BLaER1 (cell line): ENCODE data around the gene PRRT3.
A peak's percentile ranks its signal among the peaks of the same experiment; 100 is the strongest.

ENCODE experiments used
- H3K27ac ChIP-seq: shearing (Covaris generic); formaldehyde crosslinking; 2 replicates; pipeline ENCODE4 v1.8.1; 2022
- H3K27me3 ChIP-seq: shearing (Covaris generic); formaldehyde crosslinking; 2 replicates; pipeline ENCODE4 v1.8.1; 2022
- H3K36me3 ChIP-seq: shearing (Covaris generic); formaldehyde crosslinking; 2 replicates; pipeline ENCODE4 v1.8.1; 2022
- H3K4me1 ChIP-seq: shearing (Covaris generic); formaldehyde crosslinking; 2 replicates; pipeline ENCODE4 v1.8.1; 2022
- H3K4me2 ChIP-seq: shearing (Covaris generic); formaldehyde crosslinking; 2 replicates; pipeline ENCODE4 v1.8.1; 2022
- H3K4me3 ChIP-seq: shearing (Covaris generic); formaldehyde crosslinking; 2 replicates; pipeline ENCODE4 v1.8.1; 2022
- H3K9ac ChIP-seq: shearing (Covaris generic); formaldehyde crosslinking; 2 replicates; pipeline ENCODE4 v1.8.1; 2022
- H3K9me3 ChIP-seq: shearing (Covaris generic); formaldehyde crosslinking; 2 replicates; pipeline ENCODE4 v1.8.1; 2022
- H4K20me1 ChIP-seq: shearing (Covaris generic); formaldehyde crosslinking; 2 replicates; pipeline ENCODE4 v1.8.1; 2022
- Cebpa-rat ChIP-seq: shearing (Covaris generic); IDR thresholded peaks from 2 replicates; pipeline ENCODE4 v1.8.1; 2022

Gene PRRT3

DNA sequence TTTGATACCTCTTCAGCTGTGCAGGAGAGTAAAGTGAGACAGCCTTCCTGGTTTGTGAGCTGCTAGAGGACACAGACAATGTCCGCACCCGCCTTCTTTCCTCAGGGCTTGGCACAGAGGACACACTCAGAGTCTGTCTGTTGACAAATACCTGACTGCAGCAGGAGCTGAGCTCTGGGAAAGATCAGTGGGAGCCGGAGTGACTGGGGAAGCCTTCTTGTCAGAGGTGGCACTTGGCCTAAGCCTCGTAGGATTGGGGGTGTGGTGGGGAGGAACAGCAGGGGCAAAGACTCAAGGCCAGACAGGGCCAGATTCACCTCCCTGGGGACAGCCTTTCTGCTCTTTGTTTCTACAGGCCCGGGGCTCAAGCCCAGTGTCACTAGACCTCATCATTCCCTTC, 38.6 kb downstream of the PRRT3 start:
- Histone ChIP-seq H3K9ac (no peak overlapping the region), H3K4me3 (no peak overlapping the region), H3K4me2 (peak overlapping the region; percentile 14; the same call in 1 of the 2 replicates), H4K20me1 (no peaks in the 10 kb centered on the region), H3K4me1 (peaks cover 43% of the 10 kb centered on the region), H3K9me3 (no peaks in the 10 kb centered on the region), H3K36me3 (no peaks in the 10 kb centered on the region), H3K27me3 (peaks cover 19% of the 10 kb centered on the region), H3K27ac (no peak overlapping the region)
- no peak for TF ChIP-seq Cebpa-rat

DNA sequence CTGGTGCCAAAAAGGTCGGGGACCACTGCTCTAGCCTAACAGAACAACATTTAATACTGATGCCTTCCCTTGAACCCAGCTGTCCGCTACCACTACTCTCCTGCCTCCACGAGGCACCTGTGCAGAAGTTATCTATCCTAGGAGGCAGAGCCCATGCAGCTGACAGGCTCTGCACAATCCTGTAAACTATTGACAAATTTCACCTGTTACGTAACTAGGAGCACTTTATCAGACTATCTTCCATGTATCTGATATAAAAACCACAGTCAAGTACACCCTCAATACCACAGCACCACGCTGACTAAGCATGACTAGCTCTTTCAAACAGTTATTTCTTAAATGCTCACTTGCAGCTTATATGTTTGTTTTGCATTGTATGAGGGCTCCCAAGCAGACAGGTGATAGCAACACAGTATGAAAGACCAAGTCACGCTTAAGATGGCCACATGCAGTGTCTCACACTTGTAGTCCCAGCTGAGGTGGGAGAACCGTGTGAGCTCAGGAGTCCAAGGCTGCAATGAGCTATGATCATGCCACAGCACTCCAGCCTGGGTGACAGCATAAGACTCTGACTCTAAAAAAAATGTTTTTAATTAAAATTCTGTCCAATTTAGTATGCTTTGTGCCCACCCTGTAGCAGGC, 39.8 kb downstream of the PRRT3 start:
- peaks cover 39% of the 10 kb centered on the region for H3K4me1 ChIP-seq
- no peak overlapping the region for H3K4me3 ChIP-seq
- H3K36me3 ChIP-seq = no peaks in the 10 kb centered on the region
- H3K27me3 ChIP-seq = peaks cover 19% of the 10 kb centered on the region
- H3K9me3 ChIP-seq = no peaks in the 10 kb centered on the region
- no peak overlapping the region for H3K4me2 ChIP-seq
- no peak overlapping the region for H3K9ac ChIP-seq
- no peak for TF ChIP-seq Cebpa-rat
- no peaks in the 10 kb centered on the region for H4K20me1 ChIP-seq
- no peak overlapping the region for H3K27ac ChIP-seq

DNA sequence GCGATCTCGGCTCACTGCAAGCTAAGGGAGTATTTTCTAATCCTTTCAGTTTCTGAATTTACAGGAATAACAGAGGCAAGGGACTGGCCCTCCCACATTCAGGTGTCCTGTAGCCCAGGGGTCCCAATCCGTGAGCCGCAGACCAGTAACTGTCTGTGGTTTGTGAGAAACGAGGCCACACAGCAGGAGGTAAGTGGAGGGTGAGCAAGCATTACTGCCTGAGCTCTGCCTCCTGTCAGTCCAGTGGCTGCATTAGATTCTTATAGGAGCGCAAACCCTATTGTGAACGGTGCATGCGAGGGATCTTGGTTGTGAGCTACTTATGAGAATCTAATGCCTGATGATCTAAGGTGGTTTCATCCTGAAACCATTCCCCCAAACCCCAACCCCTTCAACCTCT, 40.3 kb downstream of the PRRT3 start:
- Histone ChIP-seq H3K9ac (no peak overlapping the region), H3K4me3 (no peak overlapping the region), H3K27me3 (peaks cover 19% of the 10 kb centered on the region), H4K20me1 (no peaks in the 10 kb centered on the region), H3K27ac (no peak overlapping the region), H3K4me2 (no peak overlapping the region), H3K36me3 (no peaks in the 10 kb centered on the region), H3K9me3 (no peaks in the 10 kb centered on the region), H3K4me1 (peaks cover 34% of the 10 kb centered on the region)
- no peak for TF ChIP-seq Cebpa-rat

DNA sequence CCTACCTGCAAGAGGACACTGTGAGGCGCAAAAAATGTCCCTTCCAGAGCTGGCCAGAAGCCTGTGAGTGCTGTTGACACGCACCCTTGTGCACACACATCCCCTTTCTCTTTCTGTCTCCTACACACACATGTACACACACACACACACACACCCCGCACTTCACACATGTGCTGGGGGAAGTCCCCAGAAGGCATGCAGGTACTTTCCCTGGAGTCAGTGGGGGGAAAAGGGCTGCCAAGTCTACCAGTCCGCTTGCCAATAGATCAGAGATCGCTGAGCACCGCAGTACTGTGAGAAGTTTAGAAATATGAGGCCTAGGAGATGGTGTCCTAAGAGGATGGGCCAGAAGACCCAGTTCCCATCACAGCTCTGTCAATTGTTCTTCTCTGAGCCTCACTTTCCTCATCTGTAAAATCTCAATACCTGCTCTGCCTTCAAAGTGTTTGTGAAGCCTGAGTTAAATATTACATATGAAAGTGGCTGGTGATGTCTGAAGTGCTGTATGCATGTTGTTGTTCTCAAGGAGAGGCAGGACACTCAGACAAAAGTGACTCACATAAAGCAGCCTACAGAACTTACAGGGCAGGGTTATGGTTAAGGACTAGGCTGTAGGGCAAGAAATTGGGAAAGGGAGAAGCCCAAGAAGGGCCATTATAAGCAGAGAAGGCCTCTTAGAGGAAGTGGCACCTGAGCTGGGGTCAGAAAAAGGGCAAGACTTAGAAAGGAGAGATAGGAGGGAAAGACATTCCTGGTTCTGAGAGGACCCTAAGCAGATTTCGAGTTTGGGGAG, 42.8 kb downstream of the PRRT3 start:
- TF ChIP-seq Cebpa-rat = no peak
- Histone ChIP-seq H4K20me1 (no peaks in the 10 kb centered on the region), H3K9me3 (no peaks in the 10 kb centered on the region)

DNA sequence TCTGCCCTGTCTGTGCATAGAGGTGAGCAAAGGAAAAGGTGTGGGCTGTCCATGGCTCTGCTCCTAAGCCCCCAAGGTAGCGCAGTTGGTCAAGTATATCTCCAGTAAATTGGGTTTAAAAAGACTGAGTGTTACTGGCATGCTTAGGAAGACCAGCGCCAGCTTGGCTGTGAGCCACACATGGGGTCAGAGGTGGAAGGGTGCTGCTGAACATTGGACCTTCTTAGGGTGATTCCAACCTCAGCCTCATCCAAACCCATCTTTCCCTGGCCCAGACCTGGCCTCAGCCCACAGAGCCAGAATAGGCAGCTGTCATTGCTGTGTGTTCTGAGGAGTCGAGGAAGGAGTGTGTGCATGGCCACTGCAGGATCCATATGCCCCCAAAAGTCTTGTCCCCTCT, 43.9 kb downstream of the PRRT3 start:
- TF ChIP-seq Cebpa-rat = no peak
- Histone ChIP-seq H3K27me3 (no peaks in the 10 kb centered on the region), H3K9ac (no peak overlapping the region), H3K36me3 (no peaks in the 10 kb centered on the region), H4K20me1 (no peaks in the 10 kb centered on the region), H3K9me3 (no peaks in the 10 kb centered on the region), H3K4me3 (no peak overlapping the region), H3K4me2 (no peak overlapping the region), H3K27ac (no peak overlapping the region), H3K4me1 (peaks cover 4% of the 10 kb centered on the region)

More for the DNA sequence above, 42.8 kb downstream of the PRRT3 start:
- H3K36me3 ChIP-seq = no peaks in the 10 kb centered on the region
- H3K4me2 ChIP-seq = no peak overlapping the region
- H3K9ac ChIP-seq = no peak overlapping the region
- H3K27me3 ChIP-seq = peaks cover 3% of the 10 kb centered on the region; the same call in 1 of the 2 replicates
- H3K4me3 ChIP-seq = no peak overlapping the region
- H3K27ac ChIP-seq = no peak overlapping the region
- H3K4me1 ChIP-seq = peaks cover 9% of the 10 kb centered on the region

DNA sequence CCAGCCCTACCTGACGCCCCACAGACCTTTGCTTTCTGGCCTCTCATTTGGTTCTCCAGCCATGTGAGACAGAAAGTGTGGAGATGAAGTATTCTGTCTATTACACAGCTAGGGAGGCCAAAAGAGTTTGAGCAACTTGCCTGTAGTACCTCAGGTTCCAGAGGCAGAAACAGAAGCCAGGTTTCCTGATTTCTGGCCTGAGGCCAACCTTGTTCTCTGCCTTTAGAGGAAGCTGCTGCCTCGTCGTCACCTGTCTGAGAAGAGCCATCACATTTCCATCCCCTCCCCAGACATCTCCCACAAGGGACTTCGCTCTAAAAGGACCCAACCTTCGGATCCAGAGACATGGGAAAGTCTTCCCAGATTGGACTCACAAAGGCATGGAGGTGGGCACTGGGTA, 45.7 kb downstream of the PRRT3 start:
- H3K4me2 ChIP-seq = no peak overlapping the region
- peaks cover 22% of the 10 kb centered on the region for H3K4me1 ChIP-seq
- H3K9me3 ChIP-seq = no peaks in the 10 kb centered on the region
- H3K9ac ChIP-seq = no peak overlapping the region
- no peaks in the 10 kb centered on the region for H3K27me3 ChIP-seq
- no peaks in the 10 kb centered on the region for H3K36me3 ChIP-seq
- H3K4me3 ChIP-seq = no peak overlapping the region
- H4K20me1 ChIP-seq = no peaks in the 10 kb centered on the region
- no peak overlapping the region for H3K27ac ChIP-seq
- no peak for TF ChIP-seq Cebpa-rat

DNA sequence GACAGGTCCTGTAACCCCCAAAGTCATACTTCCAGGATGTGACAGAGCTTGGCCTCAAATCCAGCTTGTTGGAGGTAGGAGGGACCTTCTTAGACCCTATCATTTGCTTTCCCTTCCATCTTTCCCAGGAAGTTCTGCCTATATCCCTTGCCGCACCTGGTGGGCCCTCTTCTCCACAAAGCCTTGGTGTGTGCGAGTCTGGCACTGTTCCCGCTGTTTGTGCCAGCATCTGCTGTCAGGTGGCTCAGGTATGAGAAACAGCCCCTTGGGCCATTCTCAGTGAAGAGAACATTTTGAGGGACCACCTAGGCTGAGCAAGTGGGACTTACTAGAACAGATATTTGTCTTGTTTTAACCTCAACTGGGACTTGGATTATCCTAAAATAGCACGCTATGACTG, 48.3 kb downstream of the PRRT3 start:
- H3K4me3 ChIP-seq = no peak overlapping the region
- TF ChIP-seq Cebpa-rat = no peak
- H3K4me2 ChIP-seq = 0 out of 2 replicates have a peak overlapping the region, but pooled peaks have one; percentile 84
- H3K27ac ChIP-seq = no peak overlapping the region
- no peaks in the 10 kb centered on the region for H3K9me3 ChIP-seq
- no peaks in the 10 kb centered on the region; the same call in 1 of the 2 replicates for H4K20me1 ChIP-seq
- no peak overlapping the region for H3K9ac ChIP-seq
- H3K36me3 ChIP-seq = no peaks in the 10 kb centered on the region
- peaks cover 32% of the 10 kb centered on the region for H3K4me1 ChIP-seq
- no peaks in the 10 kb centered on the region for H3K27me3 ChIP-seq

DNA sequence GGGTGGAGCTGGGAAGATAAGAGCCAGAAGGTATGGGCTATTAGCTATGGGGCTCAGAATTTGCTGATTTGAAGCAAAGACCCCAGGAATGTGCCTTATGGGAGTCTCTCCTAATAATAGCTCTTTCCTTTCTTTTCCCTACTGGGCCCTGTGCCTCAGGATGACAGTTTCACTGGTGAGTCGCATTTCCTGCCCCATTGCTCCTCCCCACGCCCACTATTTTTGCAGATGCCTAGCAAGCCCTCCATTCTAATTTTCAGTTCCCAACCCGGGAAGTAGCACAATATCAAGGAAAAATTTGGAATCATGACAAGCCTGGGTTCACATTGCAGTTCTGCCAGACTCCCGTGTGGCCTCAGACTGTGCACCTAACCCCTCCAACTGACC, 49.0 kb downstream of the PRRT3 start:
- H3K4me1 ChIP-seq = peaks cover 32% of the 10 kb centered on the region
- H3K27me3 ChIP-seq = no peaks in the 10 kb centered on the region
- 0 out of 2 replicates have a peak overlapping the region, but pooled peaks have one; percentile 38 for H3K4me3 ChIP-seq
- H3K9me3 ChIP-seq = no peaks in the 10 kb centered on the region
- no peak for TF ChIP-seq Cebpa-rat
- no peaks in the 10 kb centered on the region for H3K36me3 ChIP-seq
- H3K9ac ChIP-seq = no peak overlapping the region
- peak overlapping the region; percentile 66 for H3K27ac ChIP-seq
- H4K20me1 ChIP-seq = peaks cover 7% of the 10 kb centered on the region; the same call in 1 of the 2 replicates
- peak overlapping the region; percentile 84 for H3K4me2 ChIP-seq

DNA sequence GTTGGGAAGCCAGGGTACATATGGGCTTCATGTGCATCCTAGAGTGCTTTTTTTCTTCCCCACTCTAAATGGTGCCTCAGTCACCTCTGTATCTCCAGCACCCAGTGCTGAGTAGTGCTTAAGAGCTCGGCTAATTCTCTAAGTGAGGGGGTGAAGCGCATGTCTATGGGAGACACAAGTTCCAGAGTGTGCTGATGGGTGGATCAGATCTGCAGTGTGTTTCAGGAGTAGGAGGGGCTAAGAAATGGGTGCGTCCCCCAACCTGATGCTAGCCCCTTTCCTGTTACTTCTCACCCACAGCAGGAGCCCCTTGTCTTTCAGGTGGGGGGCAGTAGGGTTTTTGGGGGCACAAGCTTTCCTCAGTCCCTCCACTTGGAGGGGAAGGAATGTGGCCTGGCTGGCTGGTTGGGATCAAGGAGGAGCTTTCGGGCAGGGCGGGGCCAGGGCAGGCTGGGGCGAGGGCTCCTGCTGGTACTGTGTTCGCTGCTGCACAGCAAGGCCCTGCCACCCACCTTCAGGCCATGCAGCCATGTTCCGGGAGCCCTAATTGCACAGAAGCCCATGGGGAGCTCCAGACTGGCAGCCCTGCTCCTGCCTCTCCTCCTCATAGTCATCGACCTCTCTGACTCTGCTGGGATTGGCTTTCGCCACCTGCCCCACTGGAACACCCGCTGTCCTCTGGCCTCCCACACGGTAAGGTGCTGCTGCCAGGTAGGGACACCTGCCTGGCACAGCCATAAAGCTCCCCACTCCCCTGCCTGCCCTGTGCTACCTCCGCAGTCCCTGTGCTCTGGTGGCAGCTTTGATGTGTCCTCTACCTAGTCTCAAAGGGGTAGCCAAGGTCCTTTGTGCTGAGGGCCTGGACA, 49.6 kb downstream of the PRRT3 start, which contains the start of gene IL17RE:
Gene IL17RE, plus strand, starts transcription at position 477 of the 866 bp plus-strand sequence. Its CDS starts 85 bp downstream, at position 562.
- no peaks in the 10 kb centered on the region for H3K27me3 ChIP-seq
- peaks cover 32% of the 10 kb centered on the region for H3K4me1 ChIP-seq
- peak within 1 kb of the TSS; percentile 66 for H3K27ac ChIP-seq
- peaks cover 13% of the 10 kb centered on the region; the same call in 1 of the 2 replicates for H4K20me1 ChIP-seq
- TF ChIP-seq Cebpa-rat = no peak
- H3K4me3 ChIP-seq = 0 out of 2 replicates have a peak within 1 kb of the TSS, but pooled peaks have one; percentile 38
- peak within 1 kb of the TSS; percentile 48; the same call in 1 of the 2 replicates for H3K9ac ChIP-seq
- 0 out of 2 replicates have a peak, but pooled peaks cover under 1% of the 10 kb centered on the region for H3K36me3 ChIP-seq
- H3K9me3 ChIP-seq = no peaks in the 10 kb centered on the region
- H3K4me2 ChIP-seq = peak within 1 kb of the TSS; percentile 84
